Mesothelial cell of epicardium (in vitro differentiated cells): ENCODE data around the gene AMBRA1. TPM values are rescaled to one million over a fixed set of nuclear protein-coding genes. Genes with fewer than 3 reads are reported as not detected.

ENCODE experiments used
- DNase-seq, 2 experiments: peaks; one replicate each; pipeline ENCODE4 v3.0.0; 2021; ENCODE audit warnings: low spot score in 2 of 2; ENCODE audit not compliant: unreplicated experiment in 2 of 2
- H3K27ac Mint-ChIP-seq: 2 replicates; pipeline ENCODE4 v1.8.0; 2021; ENCODE audit warnings: mixed read lengths
- H3K27me3 Mint-ChIP-seq: 2 replicates; pipeline ENCODE4 v1.8.0; 2021; ENCODE audit warnings: low read depth, mixed read lengths
- H3K36me3 Mint-ChIP-seq: 2 replicates; pipeline ENCODE4 v1.8.0; 2021; ENCODE audit warnings: mixed read lengths
- H3K4me1 Mint-ChIP-seq: 2 replicates; pipeline ENCODE4 v1.8.0; 2021; ENCODE audit warnings: mixed read lengths
- H3K4me3 Mint-ChIP-seq: 2 replicates; pipeline ENCODE4 v1.8.0; 2021; ENCODE audit warnings: mild to moderate bottlenecking, moderate library complexity, mixed read lengths
- H3K9me3 Mint-ChIP-seq: 2 replicates; pipeline ENCODE4 v1.8.0; 2021; ENCODE audit warnings: mixed read lengths
- total RNA-seq: library from RNA; stranded (reverse); gene quantifications from 3 replicates; pipeline ENCODE4 v1.2.1, GENCODE V29; 2021
- TF ChIP-seq, protein P1 (sequence below): fragments of 200-600 bp; sonication (generic); IDR thresholded peaks from one replicate; pipeline ENCODE4 v1.5.0; 2021; ENCODE audit warnings: antibody characterized with exemption; ENCODE audit not compliant: unreplicated experiment

AMBRA1 gene
- total RNA-seq, 1 donor from 2014 or later, result 48.4 TPM

GRCh38 chr11:46361283-46362155 is 232.3 kb downstream of the AMBRA1 start:
- no peaks in the 10 kb centered on the region for H3K9me3 Mint-ChIP-seq
- peak overlapping the region; percentile 82 for H3K27ac Mint-ChIP-seq
- no peak overlapping the region for H3K4me3 Mint-ChIP-seq

DNA sequence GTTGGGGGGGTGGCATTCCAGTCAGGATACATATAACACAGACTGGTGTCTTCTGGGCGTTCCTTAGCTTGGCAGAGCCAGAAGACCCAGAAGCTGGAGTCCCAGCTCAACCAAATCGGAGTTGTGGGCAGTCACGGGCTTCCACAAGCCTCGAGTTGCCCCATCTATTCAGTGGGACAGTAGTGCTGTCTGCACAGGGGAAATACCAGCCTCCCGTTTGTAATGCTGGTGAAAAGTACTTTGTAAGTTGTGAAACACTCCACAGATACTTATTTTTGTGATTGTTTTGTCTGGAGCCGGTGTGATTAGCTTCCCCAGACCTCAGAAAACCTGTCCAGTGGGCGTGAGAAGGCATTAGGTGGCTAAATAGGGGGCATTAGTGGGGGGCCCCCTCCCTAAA is 232.9 kb downstream of the AMBRA1 start:
- H3K4me3 Mint-ChIP-seq, result no peak overlapping the region
- H3K36me3 Mint-ChIP-seq, result no peaks in the 10 kb centered on the region
- TF ChIP-seq, protein P1, sequence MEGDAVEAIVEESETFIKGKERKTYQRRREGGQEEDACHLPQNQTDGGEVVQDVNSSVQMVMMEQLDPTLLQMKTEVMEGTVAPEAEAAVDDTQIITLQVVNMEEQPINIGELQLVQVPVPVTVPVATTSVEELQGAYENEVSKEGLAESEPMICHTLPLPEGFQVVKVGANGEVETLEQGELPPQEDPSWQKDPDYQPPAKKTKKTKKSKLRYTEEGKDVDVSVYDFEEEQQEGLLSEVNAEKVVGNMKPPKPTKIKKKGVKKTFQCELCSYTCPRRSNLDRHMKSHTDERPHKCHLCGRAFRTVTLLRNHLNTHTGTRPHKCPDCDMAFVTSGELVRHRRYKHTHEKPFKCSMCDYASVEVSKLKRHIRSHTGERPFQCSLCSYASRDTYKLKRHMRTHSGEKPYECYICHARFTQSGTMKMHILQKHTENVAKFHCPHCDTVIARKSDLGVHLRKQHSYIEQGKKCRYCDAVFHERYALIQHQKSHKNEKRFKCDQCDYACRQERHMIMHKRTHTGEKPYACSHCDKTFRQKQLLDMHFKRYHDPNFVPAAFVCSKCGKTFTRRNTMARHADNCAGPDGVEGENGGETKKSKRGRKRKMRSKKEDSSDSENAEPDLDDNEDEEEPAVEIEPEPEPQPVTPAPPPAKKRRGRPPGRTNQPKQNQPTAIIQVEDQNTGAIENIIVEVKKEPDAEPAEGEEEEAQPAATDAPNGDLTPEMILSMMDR, result no peak
- no peaks in the 10 kb centered on the region for H3K9me3 Mint-ChIP-seq
- no peaks in the 10 kb centered on the region for H3K27me3 Mint-ChIP-seq
- peak overlapping the region; percentile 82 for H3K27ac Mint-ChIP-seq
- no peak for DNase-seq
- H3K4me1 Mint-ChIP-seq, result peaks cover 14% of the 10 kb centered on the region

More at GRCh38 chr11:46361283-46362155, 232.3 kb downstream of the AMBRA1 start:
- TF ChIP-seq, protein P1, result no peak
- Mint-ChIP-seq H3K36me3 (no peaks in the 10 kb centered on the region), H3K4me1 (peaks cover 14% of the 10 kb centered on the region), H3K27me3 (no peaks in the 10 kb centered on the region)
- DNase-seq, result no peak

DNA sequence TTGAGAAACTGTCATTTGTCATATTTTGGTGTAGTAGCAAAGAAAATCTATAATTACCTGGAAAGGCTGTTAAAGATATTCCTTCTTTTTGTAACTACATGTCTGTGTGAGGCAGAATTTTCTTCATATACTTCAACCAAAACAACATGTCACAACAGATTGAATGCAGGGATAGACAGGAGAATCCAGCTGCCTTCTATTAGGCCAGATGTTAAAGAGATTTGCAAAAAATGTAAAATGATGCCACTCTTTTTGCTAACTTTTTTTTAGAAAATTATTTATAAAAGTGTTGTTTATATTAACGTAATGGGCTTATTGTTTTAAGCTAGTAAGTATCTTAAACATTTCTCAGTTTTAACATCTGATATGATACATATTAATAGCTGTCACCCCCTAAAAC is 233.9 kb downstream of the AMBRA1 start:
- peaks cover 14% of the 10 kb centered on the region for H3K4me1 Mint-ChIP-seq
- H3K27me3 Mint-ChIP-seq, result no peaks in the 10 kb centered on the region
- TF ChIP-seq, protein P1, result no peak
- no peak for DNase-seq
- H3K9me3 Mint-ChIP-seq, result no peaks in the 10 kb centered on the region
- H3K36me3 Mint-ChIP-seq, result no peaks in the 10 kb centered on the region
- no peak overlapping the region for H3K4me3 Mint-ChIP-seq
- H3K27ac Mint-ChIP-seq, result no peak overlapping the region

DNA sequence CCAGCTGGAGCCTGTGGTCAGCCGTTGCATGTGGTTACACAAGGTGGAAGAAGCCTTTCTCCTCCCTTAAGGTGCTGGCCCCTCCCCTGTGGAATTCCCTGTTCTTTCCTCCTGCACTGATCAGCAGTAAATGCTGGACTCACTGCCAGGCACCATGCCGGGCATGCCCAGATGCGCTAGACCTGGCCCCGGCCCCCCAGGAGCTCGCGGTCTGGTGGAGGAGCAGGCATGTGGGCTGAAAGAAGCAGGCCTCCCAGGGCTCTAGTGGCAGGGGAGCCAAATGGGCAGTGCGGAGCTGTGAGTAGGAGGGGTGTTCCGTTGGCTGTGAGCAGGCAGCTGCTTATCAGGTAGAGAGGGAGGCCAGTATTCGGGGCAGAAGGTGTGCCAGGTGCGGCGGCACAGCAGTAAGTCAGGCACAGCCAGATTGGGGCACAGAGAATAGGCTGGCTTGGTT is 236.3 kb downstream of the AMBRA1 start:
- H3K36me3 Mint-ChIP-seq, result no peaks in the 10 kb centered on the region
- no peak overlapping the region for H3K4me3 Mint-ChIP-seq
- TF ChIP-seq, protein P1, result no peak
- no peak for DNase-seq
- no peaks in the 10 kb centered on the region for H3K9me3 Mint-ChIP-seq
- H3K27ac Mint-ChIP-seq, result no peak overlapping the region
- H3K27me3 Mint-ChIP-seq, result no peaks in the 10 kb centered on the region
- H3K4me1 Mint-ChIP-seq, result peaks cover 15% of the 10 kb centered on the region

DNA sequence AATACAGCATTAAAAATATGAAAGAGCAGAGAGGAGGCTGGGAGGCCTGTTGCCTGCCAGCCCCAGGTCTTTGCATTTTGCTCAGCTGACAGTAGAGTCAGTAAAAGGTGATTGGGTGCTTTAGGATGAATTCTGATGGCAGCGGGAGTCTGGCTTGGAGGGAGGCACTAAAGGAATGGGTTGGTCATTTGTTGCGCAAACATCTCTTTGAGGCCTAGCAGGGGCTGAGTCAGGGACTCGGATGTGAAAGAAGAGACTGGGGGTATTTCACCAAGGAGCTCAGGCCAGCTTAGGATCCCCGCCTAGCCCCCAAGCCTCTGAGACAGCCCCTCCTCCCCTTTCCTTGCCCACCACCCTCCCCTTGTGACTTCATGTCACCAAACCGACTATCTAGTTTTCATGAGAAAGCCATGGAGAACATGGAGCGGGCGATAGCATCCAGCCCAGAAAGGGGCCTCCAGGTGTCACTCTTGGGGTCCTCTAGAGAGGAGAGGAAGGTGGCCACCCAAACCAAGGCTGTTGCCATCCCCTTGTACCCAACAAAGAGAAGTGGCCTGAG is 236.8 kb downstream of the AMBRA1 start:
- DNase-seq, result no peak
- Mint-ChIP-seq H3K36me3 (no peaks in the 10 kb centered on the region), H3K4me1 (peaks cover 16% of the 10 kb centered on the region)

More for the DNA sequence above, 236.8 kb downstream of the AMBRA1 start:
- no peak overlapping the region for H3K27ac Mint-ChIP-seq
- TF ChIP-seq, protein P1, result no peak
- no peaks in the 10 kb centered on the region for H3K9me3 Mint-ChIP-seq
- H3K4me3 Mint-ChIP-seq, result no peak overlapping the region
- H3K27me3 Mint-ChIP-seq, result no peaks in the 10 kb centered on the region
